ENCODE data around the gene MFAP2.

DNA sequence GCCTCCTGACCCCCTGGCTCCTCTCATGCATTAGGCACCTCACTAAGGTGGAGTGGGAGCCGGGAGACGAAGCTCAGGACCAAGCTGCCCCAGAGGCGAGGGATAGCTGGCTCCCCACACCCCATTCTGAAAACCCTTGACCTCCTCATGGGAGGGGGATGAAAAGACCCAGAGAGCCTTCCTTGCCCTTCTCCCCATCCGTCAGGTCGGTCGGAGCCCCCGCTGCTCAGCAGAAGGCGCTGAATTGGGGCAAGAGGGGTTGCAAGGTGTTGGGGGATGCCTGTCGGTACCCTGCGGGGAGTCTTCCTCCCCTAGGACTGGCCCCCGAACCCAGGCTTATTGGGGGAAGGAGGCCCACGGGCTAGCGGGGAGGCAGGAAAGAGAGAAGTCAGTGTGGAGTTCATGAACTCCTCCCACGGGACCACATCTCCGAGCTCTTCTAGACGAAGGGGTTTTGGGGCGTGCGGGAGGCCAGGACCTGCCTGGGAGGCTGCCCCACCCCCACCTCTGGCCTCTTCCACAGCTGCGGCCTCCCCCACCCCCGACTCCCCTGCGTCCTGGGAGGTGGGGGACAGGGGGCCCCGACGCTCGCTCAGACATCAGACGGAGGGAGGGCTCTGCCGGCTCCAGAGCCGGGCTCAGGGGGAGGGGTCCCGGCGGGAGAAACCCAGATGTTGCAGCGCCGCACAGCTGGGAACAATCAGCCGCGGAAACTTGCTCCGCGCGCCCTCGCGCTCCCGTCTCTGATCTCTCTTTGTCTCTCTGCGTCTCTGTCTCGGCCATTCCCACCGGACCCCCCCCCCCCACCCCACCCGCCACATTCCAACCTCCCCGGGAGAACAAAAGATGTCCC is 719 bp downstream of the MFAP2 start:
- no peak for TF ChIP-seq CREB1 (CRISPR knock-in tag; IDR thresholded peaks at IDR 0.05; ENCODE audit: low read depth)
- TF ChIP-seq EZH2 (IDR thresholded peaks at IDR 0.05; ENCODE audit: low read depth, unreplicated experiment), result no peak
- TF ChIP-seq, protein P1, sequence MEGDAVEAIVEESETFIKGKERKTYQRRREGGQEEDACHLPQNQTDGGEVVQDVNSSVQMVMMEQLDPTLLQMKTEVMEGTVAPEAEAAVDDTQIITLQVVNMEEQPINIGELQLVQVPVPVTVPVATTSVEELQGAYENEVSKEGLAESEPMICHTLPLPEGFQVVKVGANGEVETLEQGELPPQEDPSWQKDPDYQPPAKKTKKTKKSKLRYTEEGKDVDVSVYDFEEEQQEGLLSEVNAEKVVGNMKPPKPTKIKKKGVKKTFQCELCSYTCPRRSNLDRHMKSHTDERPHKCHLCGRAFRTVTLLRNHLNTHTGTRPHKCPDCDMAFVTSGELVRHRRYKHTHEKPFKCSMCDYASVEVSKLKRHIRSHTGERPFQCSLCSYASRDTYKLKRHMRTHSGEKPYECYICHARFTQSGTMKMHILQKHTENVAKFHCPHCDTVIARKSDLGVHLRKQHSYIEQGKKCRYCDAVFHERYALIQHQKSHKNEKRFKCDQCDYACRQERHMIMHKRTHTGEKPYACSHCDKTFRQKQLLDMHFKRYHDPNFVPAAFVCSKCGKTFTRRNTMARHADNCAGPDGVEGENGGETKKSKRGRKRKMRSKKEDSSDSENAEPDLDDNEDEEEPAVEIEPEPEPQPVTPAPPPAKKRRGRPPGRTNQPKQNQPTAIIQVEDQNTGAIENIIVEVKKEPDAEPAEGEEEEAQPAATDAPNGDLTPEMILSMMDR (conservative IDR thresholded peaks at IDR 0.05; ENCODE audit: low read depth in 2 of 2), result no peak
- TF ChIP-seq EZH2phosphoT487 (IDR thresholded peaks at IDR 0.05; ENCODE audit: unreplicated experiment), result no peak
- no peak for TF ChIP-seq REST (IDR thresholded peaks at IDR 0.05; ENCODE audit: unreplicated experiment)
- TF ChIP-seq POLR2AphosphoS5 (IDR thresholded peaks at IDR 0.05; ENCODE audit: low read depth), result no peak
- TF ChIP-seq JUNB (IDR thresholded peaks at IDR 0.05; ENCODE audit: unreplicated experiment), result no peak
- no peak for TF ChIP-seq ZNF331 (CRISPR knock-in tag; IDR thresholded peaks at IDR 0.05; ENCODE audit: low read depth)
